ENCODE data around the gene FBLN2.

DNA sequence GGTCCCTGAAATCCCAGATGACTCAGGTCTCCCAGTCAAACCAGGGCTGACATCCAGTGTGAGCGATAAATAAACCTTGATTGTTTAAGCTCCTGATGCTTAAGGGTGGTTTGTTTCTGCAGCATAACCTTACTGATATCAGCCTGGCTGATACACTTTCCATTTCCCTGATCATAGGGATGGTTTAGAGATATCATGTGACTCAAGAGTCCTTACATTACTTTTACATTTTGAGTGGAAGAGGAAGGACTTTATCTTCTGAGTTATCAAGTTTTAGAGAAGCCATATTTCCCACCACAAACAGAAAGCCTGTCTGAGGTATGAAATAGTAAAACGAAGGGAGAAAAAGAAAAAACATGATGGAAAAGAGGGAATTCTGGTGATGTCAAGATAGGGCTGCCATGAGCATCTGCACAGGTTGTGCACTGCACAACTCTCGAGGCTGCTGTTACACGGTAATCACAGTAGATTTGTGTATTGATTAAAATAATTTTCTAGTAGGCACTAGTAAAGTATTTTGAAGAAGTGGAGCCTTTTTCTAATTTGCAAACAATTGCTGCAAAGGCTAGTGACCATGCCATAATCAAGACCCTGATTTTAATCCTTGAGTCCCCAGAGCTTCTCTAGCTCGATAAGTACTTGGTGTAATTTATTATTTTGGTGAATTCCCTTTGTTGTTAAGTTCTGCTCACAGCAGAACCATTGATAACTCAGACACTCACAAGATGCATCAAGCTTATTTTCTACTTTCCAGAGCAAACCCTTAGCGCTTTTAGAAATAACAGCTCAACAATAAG, 34.1 kb upstream of the FBLN2 start:
- TF ChIP-seq CTCF (conservative IDR thresholded peaks at IDR 0.05; ENCODE audit: low read depth, low read length) (no peak), NFE2L2 (IDR thresholded peaks at IDR 0.05; ENCODE audit: low read depth, low read length) (no peak), ELK1 (IDR thresholded peaks at IDR 0.05; ENCODE audit: borderline replicate concordance, low read depth, low read length) (no peak), POLR2A (IDR thresholded peaks at IDR 0.05; ENCODE audit: low read depth, low read length) (no peak), CEBPB (IDR thresholded peaks at IDR 0.05; ENCODE audit: low read depth, low read length) (no peak), BHLHE40 (IDR thresholded peaks at IDR 0.05; ENCODE audit: low read depth, low read length) (no peak), MXI1 (IDR thresholded peaks at IDR 0.05; ENCODE audit: borderline replicate concordance, low read depth, low read length) (no peak), MAZ (IDR thresholded peaks at IDR 0.05; ENCODE audit: borderline replicate concordance, low read depth, low read length) (no peak), RCOR1 (IDR thresholded peaks at IDR 0.05; ENCODE audit: insufficient replicate concordance, low read length) (no peak), MAFK (IDR thresholded peaks at IDR 0.05; ENCODE audit: low read depth, low read length) (no peak)
- TF ChIP-seq, protein P1, sequence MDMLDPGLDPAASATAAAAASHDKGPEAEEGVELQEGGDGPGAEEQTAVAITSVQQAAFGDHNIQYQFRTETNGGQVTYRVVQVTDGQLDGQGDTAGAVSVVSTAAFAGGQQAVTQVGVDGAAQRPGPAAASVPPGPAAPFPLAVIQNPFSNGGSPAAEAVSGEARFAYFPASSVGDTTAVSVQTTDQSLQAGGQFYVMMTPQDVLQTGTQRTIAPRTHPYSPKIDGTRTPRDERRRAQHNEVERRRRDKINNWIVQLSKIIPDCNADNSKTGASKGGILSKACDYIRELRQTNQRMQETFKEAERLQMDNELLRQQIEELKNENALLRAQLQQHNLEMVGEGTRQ (IDR thresholded peaks at IDR 0.05; ENCODE audit: low read depth, low read length), result no peak

Data from IMR-90 (cell line).